ENCODE measurements around the gene GPR161. TPM values are rescaled to one million over a fixed set of nuclear protein-coding genes. Genes with fewer than 3 reads are reported as not detected.

GPR161 gene
- total RNA-seq, 2 experiments from 2014 or later = not detected

DNA sequence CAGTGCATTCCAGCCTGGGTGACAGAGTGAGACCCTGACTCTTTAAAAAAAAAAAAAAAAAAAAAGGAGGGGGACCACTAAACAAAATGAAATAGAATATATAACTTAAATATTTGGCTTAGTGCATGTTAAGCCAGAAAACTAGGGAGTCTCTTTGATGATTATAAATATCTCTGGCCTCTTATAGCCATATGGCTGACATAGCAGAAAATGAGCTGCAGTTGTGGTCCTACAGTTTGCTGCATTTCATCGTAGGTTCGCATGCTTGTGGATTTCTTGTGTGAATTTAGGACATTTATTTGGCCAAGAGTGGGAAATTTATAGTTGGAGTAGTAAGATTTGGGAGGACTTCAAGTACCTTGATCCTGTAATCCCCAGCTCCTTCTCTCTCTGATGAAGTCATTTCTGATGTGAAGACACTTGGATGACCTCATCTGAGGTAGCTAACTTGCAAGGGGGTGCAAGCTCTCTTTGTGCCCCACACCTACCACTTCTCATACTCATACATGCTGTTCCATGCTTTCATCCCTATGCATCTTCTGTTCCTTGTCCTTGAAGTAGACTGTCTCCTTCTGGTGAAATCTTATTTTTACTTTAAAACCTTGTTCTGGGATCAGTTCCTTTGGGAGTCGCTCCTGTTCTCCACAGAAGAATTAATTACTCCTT is 35.7 kb upstream of the GPR161 start:
- POLR2A ChIA-PET = no interaction called here

DNA sequence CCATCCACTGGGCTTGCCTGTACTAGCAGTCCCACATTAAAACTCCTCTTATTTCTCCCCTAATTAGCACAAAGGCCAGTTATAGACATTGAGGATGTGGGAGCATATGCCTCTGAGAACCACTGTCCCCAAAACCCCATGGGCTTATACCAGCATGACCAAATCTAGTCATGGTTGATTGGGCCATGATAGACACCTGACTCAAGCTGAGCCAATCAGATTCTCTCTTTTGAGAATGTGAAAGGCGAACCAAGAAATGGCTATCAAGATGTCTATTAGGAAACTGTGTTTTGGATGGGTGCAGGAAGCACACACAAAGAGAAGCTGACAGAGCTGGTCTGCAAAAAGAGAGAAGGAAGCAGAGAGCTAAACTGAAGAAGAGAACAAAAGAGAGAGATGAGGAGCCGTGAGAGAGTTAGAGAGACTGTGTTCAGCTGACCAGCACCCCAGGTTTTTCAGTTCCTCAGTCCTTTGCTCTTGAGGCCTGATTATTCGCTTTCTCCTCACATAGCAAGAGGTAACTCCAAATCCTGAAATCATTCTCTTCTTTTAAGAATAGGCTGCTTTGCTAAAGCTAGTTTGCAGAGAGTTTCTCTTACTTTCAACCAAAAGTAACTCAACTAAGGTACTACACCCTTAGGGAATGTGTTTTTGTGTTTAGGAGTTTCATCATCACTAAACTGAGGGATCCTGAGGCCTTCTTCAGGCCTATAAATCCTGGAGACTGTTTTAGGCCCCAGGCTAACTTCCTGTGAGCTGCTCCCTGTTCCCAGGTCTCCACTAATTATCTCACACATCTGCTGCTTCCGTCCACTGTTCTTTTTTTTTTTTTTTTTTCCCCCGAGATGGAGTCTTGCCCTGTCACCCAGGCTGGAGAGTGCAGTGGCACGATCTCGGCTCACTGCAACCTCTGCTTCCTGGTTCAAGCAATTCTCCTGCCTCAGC is 34.1 kb upstream of the GPR161 start:
- ChIA-PET CTCF (no interaction called here), POLR2A (no interaction called here)
- H3K9me3 Mint-ChIP-seq = no peaks in the 10 kb centered on the region
- Histone ChIP-seq H3K27me3 (ENCODE audit: control insufficient read depth in 1 of 2, insufficient read depth in 2 of 2, low read length in 2 of 2) (peaks cover 4 to 7% of the 10 kb centered on the region in 2 experiments), H3K9me3 (ENCODE audit: control insufficient read depth in 1 of 2, insufficient read depth in 1 of 2, low read length in 2 of 2) (no peaks in the 10 kb centered on the region), H3K27ac (ENCODE audit: low read depth in 1 of 2, low read length in 2 of 2) (no peak overlapping the region), H3K4me3 (ENCODE audit: low read length) (no peak overlapping the region), H3K4me1 (ENCODE audit: insufficient read depth, low read length) (no peaks in the 10 kb centered on the region), H3K36me3 (ENCODE audit: insufficient read depth, low read length) (no peaks in the 10 kb centered on the region)
- intact Hi-C loops (cut with DNase I, micrococcal nuclease) = loop anchor here (10.0 kb wide), 2 partner anchors 1194 to 1904 kb away; partner anchors contain the start of genes BLZF1 (in 1 of the 2), KIFAP3 (in 1 of the 2) and NME7 (in 1 of the 2)
- H3K27ac Mint-ChIP-seq = no peak overlapping the region
- TF ChIP-seq, protein P1, sequence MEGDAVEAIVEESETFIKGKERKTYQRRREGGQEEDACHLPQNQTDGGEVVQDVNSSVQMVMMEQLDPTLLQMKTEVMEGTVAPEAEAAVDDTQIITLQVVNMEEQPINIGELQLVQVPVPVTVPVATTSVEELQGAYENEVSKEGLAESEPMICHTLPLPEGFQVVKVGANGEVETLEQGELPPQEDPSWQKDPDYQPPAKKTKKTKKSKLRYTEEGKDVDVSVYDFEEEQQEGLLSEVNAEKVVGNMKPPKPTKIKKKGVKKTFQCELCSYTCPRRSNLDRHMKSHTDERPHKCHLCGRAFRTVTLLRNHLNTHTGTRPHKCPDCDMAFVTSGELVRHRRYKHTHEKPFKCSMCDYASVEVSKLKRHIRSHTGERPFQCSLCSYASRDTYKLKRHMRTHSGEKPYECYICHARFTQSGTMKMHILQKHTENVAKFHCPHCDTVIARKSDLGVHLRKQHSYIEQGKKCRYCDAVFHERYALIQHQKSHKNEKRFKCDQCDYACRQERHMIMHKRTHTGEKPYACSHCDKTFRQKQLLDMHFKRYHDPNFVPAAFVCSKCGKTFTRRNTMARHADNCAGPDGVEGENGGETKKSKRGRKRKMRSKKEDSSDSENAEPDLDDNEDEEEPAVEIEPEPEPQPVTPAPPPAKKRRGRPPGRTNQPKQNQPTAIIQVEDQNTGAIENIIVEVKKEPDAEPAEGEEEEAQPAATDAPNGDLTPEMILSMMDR (IDR thresholded peaks at IDR 0.05) = no peak
- H3K4me3 Mint-ChIP-seq = no peak overlapping the region
- H3K36me3 Mint-ChIP-seq (ENCODE audit: low read depth) = no peaks in the 10 kb centered on the region
- H3K4me1 Mint-ChIP-seq (ENCODE audit: low read depth) = no peaks in the 10 kb centered on the region
- H3K27me3 Mint-ChIP-seq = peaks cover 23% of the 10 kb centered on the region
- no peak for ATAC-seq (ENCODE audit: poor library complexity)
- DNase-seq = no peak

More for the DNA sequence above, 35.7 kb upstream of the GPR161 start:
- Histone ChIP-seq H3K36me3 (ENCODE audit: insufficient read depth, low read length) (no peaks in the 10 kb centered on the region), H3K4me1 (ENCODE audit: insufficient read depth, low read length) (no peaks in the 10 kb centered on the region), H3K4me3 (ENCODE audit: low read length) (no peak overlapping the region), H3K27me3 (ENCODE audit: control insufficient read depth in 1 of 2, insufficient read depth in 2 of 2, low read length in 2 of 2) (peaks cover 4 to 7% of the 10 kb centered on the region in 2 experiments), H3K9me3 (ENCODE audit: control insufficient read depth in 1 of 2, insufficient read depth in 1 of 2, low read length in 2 of 2) (no peaks in the 10 kb centered on the region), H3K27ac (ENCODE audit: low read depth in 1 of 2, low read length in 2 of 2) (no peak overlapping the region)
- H3K4me1 Mint-ChIP-seq (ENCODE audit: low read depth) = no peaks in the 10 kb centered on the region
- no peak overlapping the region for H3K4me3 Mint-ChIP-seq
- intact Hi-C loops (cut with DNase I, micrococcal nuclease) = loop anchor here (10.0 kb wide), 2 partner anchors 1192 to 1902 kb away; partner anchors contain the start of genes BLZF1 (in 1 of the 2), KIFAP3 (in 1 of the 2) and NME7 (in 1 of the 2)
- CTCF ChIA-PET = interaction anchor here (0.7 kb wide), 1 partner anchor 61 kb away, joined by 3 read pairs; no protein-coding TSS in a partner anchor
- H3K27ac Mint-ChIP-seq = no peak overlapping the region
- no peaks in the 10 kb centered on the region for H3K9me3 Mint-ChIP-seq
- no peaks in the 10 kb centered on the region for H3K36me3 Mint-ChIP-seq (ENCODE audit: low read depth)
- no peak for DNase-seq
- H3K27me3 Mint-ChIP-seq = peaks cover 23% of the 10 kb centered on the region
- TF ChIP-seq, protein P1 (IDR thresholded peaks at IDR 0.05) = no peak
- no peak for ATAC-seq (ENCODE audit: poor library complexity)

DNA sequence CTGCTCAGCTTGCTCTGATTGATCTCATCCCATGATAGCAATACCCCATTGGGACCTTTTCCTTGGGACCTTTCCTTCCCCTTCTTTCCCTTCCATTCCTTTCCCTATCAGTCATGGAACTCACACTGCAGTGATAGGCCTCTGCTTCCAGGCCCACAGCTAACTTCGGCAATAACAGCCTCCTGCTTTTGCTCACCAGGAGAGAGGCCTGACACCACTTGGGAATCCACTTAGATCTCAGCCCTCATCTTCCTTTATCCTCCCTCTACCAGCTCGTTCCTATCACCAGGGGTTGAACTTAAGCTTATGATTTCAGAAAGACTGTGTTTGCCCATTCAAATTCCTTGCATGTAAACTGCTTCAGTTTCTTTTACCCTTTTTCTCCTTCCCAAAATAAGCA is 31.1 kb upstream of the GPR161 start:
- no peak for DNase-seq

More for the DNA sequence above, 31.1 kb upstream of the GPR161 start:
- H3K4me1 Mint-ChIP-seq (ENCODE audit: low read depth) = no peaks in the 10 kb centered on the region
- Histone ChIP-seq H3K4me3 (ENCODE audit: low read length) (no peak overlapping the region), H3K36me3 (ENCODE audit: insufficient read depth, low read length) (no peaks in the 10 kb centered on the region), H3K4me1 (ENCODE audit: insufficient read depth, low read length) (no peaks in the 10 kb centered on the region), H3K9me3 (ENCODE audit: control insufficient read depth in 1 of 2, insufficient read depth in 1 of 2, low read length in 2 of 2) (no peaks in the 10 kb centered on the region), H3K27me3 (ENCODE audit: control insufficient read depth in 1 of 2, insufficient read depth in 2 of 2, low read length in 2 of 2) (peaks cover 0 to 3% of the 10 kb centered on the region in 2 experiments), H3K27ac (ENCODE audit: low read depth in 1 of 2, low read length in 2 of 2) (no peak overlapping the region)
- H3K27ac Mint-ChIP-seq = no peak overlapping the region
- no peaks in the 10 kb centered on the region for H3K36me3 Mint-ChIP-seq (ENCODE audit: low read depth)
- no peak for ATAC-seq (ENCODE audit: poor library complexity)
- H3K9me3 Mint-ChIP-seq = no peaks in the 10 kb centered on the region
- TF ChIP-seq, protein P1 (IDR thresholded peaks at IDR 0.05) = no peak
- ChIA-PET CTCF (no interaction called here), POLR2A (no interaction called here)
- intact Hi-C loops (cut with DNase I, micrococcal nuclease) = no loop called here
- peaks cover 13% of the 10 kb centered on the region for H3K27me3 Mint-ChIP-seq
- no peak overlapping the region for H3K4me3 Mint-ChIP-seq
